Measurements from ENCODE around the gene APBB2.
A peak's percentile ranks its signal among the peaks of the same experiment; 100 is the strongest.

APBB2 gene

GRCh38 chr4:40960941-40961340 is 253.4 kb downstream of the APBB2 start:
- no peak for DNase-seq

GRCh38 chr4:40957281-40957680 is 257.1 kb downstream of the APBB2 start:
- DNase-seq = no peak

- no peak for DNase-seq
These were observed 257.6 kb downstream of the APBB2 start for GRCh38 chr4:40956721-40957255.

GRCh38 chr4:40954088-40954668 is 260.2 kb downstream of the APBB2 start:
- no peak for DNase-seq

- DNase-seq = peak; percentile 44
These were observed 260.9 kb downstream of the APBB2 start for GRCh38 chr4:40953283-40954087.

- no peak for DNase-seq
These were observed 261.7 kb downstream of the APBB2 start for GRCh38 chr4:40952672-40953071.

- no peak for DNase-seq
These were observed 262.1 kb downstream of the APBB2 start for GRCh38 chr4:40952217-40952616.

- no peak for DNase-seq
These were observed 263.3 kb downstream of the APBB2 start for GRCh38 chr4:40951026-40951425.

- no peak for DNase-seq
These were observed 264.8 kb downstream of the APBB2 start for GRCh38 chr4:40949358-40950100.

GRCh38 chr4:40948014-40948413 is 266.3 kb downstream of the APBB2 start:
- DNase-seq = no peak

- peak; percentile 25 for DNase-seq
These were observed 267.7 kb downstream of the APBB2 start for GRCh38 chr4:40946652-40947051.

- no peak for DNase-seq
These were observed 273.6 kb downstream of the APBB2 start for GRCh38 chr4:40940756-40941155.

GRCh38 chr4:40940317-40940741 is 274.0 kb downstream of the APBB2 start:
- DNase-seq = no peak

GRCh38 chr4:40939856-40940255 is 274.5 kb downstream of the APBB2 start:
- no peak for DNase-seq

GRCh38 chr4:40938337-40938736 is 276.0 kb downstream of the APBB2 start:
- DNase-seq = no peak

- DNase-seq = no peak
These were observed 277.1 kb downstream of the APBB2 start for GRCh38 chr4:40937140-40937725.

- DNase-seq = no peak
These were observed 279.7 kb downstream of the APBB2 start for GRCh38 chr4:40934676-40935075.

GRCh38 chr4:40933272-40934053 is 280.9 kb downstream of the APBB2 start:
- DNase-seq = peak; percentile 86

GRCh38 chr4:40931841-40932240 is 282.5 kb downstream of the APBB2 start:
- no peak for DNase-seq

- DNase-seq = no peak
These were observed 283.1 kb downstream of the APBB2 start for GRCh38 chr4:40931238-40931637.

- DNase-seq = no peak
These were observed 287.3 kb downstream of the APBB2 start for GRCh38 chr4:40927074-40927473.

GRCh38 chr4:40924793-40925117 is 289.6 kb downstream of the APBB2 start:
- no peak for DNase-seq
